Measurements from ENCODE around the gene TLR7. TPM values are rescaled to one million over a fixed set of nuclear protein-coding genes. Genes with fewer than 3 reads are reported as not detected.

The TLR7 gene
- total and polyA plus RNA-seq, 2 of the 13 experiments (the other 11 are each of a cell fraction or from before 2014, with no cell fraction given): not detected

- ATAC-seq (peak; percentile 61), DNase-seq (ENCODE audit: low spot score) (peak; percentile 14), FAIRE-seq (peak; percentile 54)
- Histone ChIP-seq H2AFZ (ENCODE audit: low read length) (no peak overlapping the region), H3K79me2 (ENCODE audit: insufficient read depth, low read length) (no peaks in the 10 kb centered on the region), H3K9ac (ENCODE audit: insufficient read depth, low read depth, low read length) (no peak overlapping the region), H3K9me3 (ENCODE audit: low read length) (no peaks in the 10 kb centered on the region), H3K27ac (ENCODE audit: extremely low read length, insufficient read depth, low read length) (no peak overlapping the region), H3K4me2 (ENCODE audit: low read depth, low read length) (peak overlapping the region; percentile 60), H3K4me1 (ENCODE audit: insufficient read depth, low read length) (peaks cover 19% of the 10 kb centered on the region), H4K20me1 (ENCODE audit: insufficient read depth, low read length) (no peaks in the 10 kb centered on the region), H3K27me3 (ENCODE audit: control insufficient read depth in 1 of 2, insufficient read depth in 2 of 2, low read length in 2 of 2) (no peaks in the 10 kb centered on the region), H3K4me3 (replicated peaks in 1 of 3; ENCODE audit: insufficient read depth in 1 of 3, low read depth in 2 of 3, low read length in 3 of 3) (no peak overlapping the region), H3K36me3 (replicated peaks in 1 of 2; ENCODE audit: control insufficient read depth in 1 of 2, insufficient read depth in 2 of 2, low read length in 2 of 2) (no peaks in the 10 kb centered on the region)
- in situ Hi-C loops (cut with HindIII; ENCODE audit: extremely low pct_ligation_motif_present, low pct_unique_long_range_greater_than_20kb): no loop called here
- no TSS peak for BruUV-seq (replicated peaks)
- 0% methylated on average over 4 of the region's 8 CpGs for WGBS (ENCODE audit: low lambda C conversion rate)
- CTCF ChIA-PET (ENCODE audit: low intra/inter-chr PET ratio, low total read pairs): no interaction called here
- TF ChIP-seq TEAD3 (CRISPR knock-in tag; optimal IDR thresholded peaks at IDR 0.05; ENCODE audit: borderline replicate concordance): peak; percentile 11
- TF ChIP-seq HNF4A (CRISPR knock-in tag; IDR thresholded peaks at IDR 0.05): peak; percentile 19; the same call in 1 of the 2 replicates
- TF ChIP-seq RARA (CRISPR knock-in tag; IDR thresholded peaks at IDR 0.05): peak; percentile 51; the same call in 1 of the 2 replicates
- TF ChIP-seq, protein P1, sequence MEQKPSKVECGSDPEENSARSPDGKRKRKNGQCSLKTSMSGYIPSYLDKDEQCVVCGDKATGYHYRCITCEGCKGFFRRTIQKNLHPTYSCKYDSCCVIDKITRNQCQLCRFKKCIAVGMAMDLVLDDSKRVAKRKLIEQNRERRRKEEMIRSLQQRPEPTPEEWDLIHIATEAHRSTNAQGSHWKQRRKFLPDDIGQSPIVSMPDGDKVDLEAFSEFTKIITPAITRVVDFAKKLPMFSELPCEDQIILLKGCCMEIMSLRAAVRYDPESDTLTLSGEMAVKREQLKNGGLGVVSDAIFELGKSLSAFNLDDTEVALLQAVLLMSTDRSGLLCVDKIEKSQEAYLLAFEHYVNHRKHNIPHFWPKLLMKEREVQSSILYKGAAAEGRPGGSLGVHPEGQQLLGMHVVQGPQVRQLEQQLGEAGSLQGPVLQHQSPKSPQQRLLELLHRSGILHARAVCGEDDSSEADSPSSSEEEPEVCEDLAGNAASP (CRISPR knock-in tag; IDR thresholded peaks at IDR 0.05; ENCODE audit: borderline replicate concordance): no peak
- intact Hi-C loops (cut with micrococcal nuclease; ENCODE audit: unreplicated experiment): no loop called here
- POLR2A ChIA-PET: interaction anchor here (1.3 kb wide), 1 partner anchor 34 kb away, joined by 6 read pairs; no protein-coding TSS in a partner anchor
Measured at GRCh38 chrX:12877386-12877785, 10.5 kb downstream of the TLR7 start.

DNA sequence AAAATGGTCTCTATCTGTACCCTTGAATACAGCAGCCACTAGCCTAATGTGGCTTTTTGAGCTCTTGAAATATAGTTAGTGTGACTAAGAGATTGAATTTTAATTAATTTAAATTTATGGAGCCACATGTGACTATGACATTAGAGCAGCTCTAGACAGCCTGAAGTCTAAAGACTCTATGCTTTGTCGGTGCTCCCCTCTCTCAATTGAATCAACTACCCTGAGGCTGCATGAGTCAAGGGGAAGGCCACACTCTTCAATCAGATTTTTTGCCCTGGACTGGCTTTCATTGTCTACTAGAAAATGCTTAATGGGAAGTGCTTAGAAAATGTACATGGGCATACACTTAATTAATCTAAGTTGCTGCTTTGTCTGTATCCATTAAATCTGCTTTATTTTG is 11.7 kb downstream of the TLR7 start:
- H3K36me3 ChIP-seq (replicated peaks in 1 of 2; ENCODE audit: control insufficient read depth in 1 of 2, insufficient read depth in 2 of 2, low read length in 2 of 2): no peaks in the 10 kb centered on the region
- no peak overlapping the region for H3K4me3 ChIP-seq (replicated peaks in 1 of 3; ENCODE audit: insufficient read depth in 1 of 3, low read depth in 2 of 3, low read length in 3 of 3)
- FAIRE-seq: no peak
- H3K4me2 ChIP-seq (ENCODE audit: low read depth, low read length): no peak overlapping the region
- H3K9me3 ChIP-seq (ENCODE audit: low read length): no peaks in the 10 kb centered on the region
- no peak overlapping the region for H3K27ac ChIP-seq (ENCODE audit: extremely low read length, insufficient read depth, low read length)
- intact Hi-C loops (cut with micrococcal nuclease; ENCODE audit: unreplicated experiment) (no loop called here), in situ Hi-C loops (cut with HindIII; ENCODE audit: extremely low pct_ligation_motif_present, low pct_unique_long_range_greater_than_20kb) (no loop called here)
- CTCF ChIA-PET (ENCODE audit: low intra/inter-chr PET ratio, low total read pairs): no interaction called here
- H3K9ac ChIP-seq (ENCODE audit: insufficient read depth, low read depth, low read length): no peak overlapping the region
- POLR2A ChIA-PET: no interaction called here
- 50% methylated on average over 1 of the region's 1 CpG for WGBS (ENCODE audit: low lambda C conversion rate)
- DNase-seq (ENCODE audit: low spot score): no peak
- ATAC-seq: no peak
- H3K27me3 ChIP-seq (ENCODE audit: control insufficient read depth in 1 of 2, insufficient read depth in 2 of 2, low read length in 2 of 2): no peaks in the 10 kb centered on the region
- no peaks in the 10 kb centered on the region for H4K20me1 ChIP-seq (ENCODE audit: insufficient read depth, low read length)
- BruUV-seq (replicated peaks): no TSS peak
- H2AFZ ChIP-seq (ENCODE audit: low read length): no peak overlapping the region
- H3K4me1 ChIP-seq (ENCODE audit: insufficient read depth, low read length): peaks cover 19% of the 10 kb centered on the region
- H3K79me2 ChIP-seq (ENCODE audit: insufficient read depth, low read length): no peaks in the 10 kb centered on the region
- no peak for TF ChIP-seq RERE (CRISPR knock-in tag; IDR thresholded peaks at IDR 0.05; ENCODE audit: low read depth)
- TF ChIP-seq, protein P2, sequence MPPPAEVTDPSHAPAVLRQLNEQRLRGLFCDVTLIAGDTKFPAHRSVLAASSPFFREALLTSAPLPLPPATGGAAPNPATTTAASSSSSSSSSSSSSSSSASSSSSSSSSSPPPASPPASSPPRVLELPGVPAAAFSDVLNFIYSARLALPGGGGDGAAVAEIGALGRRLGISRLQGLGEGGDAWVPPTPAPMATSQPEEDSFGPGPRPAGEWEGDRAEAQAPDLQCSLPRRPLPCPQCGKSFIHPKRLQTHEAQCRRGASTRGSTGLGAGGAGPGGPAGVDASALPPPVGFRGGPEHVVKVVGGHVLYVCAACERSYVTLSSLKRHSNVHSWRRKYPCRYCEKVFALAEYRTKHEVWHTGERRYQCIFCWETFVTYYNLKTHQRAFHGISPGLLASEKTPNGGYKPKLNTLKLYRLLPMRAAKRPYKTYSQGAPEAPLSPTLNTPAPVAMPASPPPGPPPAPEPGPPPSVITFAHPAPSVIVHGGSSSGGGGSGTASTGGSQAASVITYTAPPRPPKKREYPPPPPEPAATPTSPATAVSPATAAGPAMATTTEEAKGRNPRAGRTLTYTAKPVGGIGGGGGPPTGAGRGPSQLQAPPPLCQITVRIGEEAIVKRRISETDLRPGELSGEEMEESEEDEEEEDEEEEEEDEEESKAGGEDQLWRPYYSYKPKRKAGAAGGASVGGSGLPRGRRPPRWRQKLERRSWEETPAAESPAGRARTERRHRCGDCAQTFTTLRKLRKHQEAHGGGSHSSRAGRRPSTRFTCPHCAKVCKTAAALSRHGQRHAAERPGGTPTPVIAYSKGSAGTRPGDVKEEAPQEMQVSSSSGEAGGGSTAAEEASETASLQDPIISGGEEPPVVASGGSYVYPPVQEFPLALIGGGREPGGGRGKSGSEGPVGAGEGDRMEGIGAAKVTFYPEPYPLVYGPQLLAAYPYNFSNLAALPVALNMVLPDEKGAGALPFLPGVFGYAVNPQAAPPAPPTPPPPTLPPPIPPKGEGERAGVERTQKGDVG (CRISPR knock-in tag; IDR thresholded peaks at IDR 0.05; ENCODE audit: borderline replicate concordance): no peak
- TF ChIP-seq RELA (CRISPR knock-in tag; IDR thresholded peaks at IDR 0.05): no peak
- no peak for TF ChIP-seq NCOA1 (CRISPR knock-in tag; IDR thresholded peaks at IDR 0.05)
- TF ChIP-seq ZNF792 (CRISPR knock-in tag; IDR thresholded peaks at IDR 0.05): no peak

Data from HepG2 (cell line).